GM23248 (cell line): Measurements from ENCODE around the gene HNRNPK.

Experiments
- EZH2 ChIP-seq: fragments of 200-600 bp; sonication (generic); IDR thresholded peaks from 2 replicates; pipeline ENCODE4 v1.6.1; 2018; ENCODE audit warnings: antibody characterized with exemption, mild to moderate bottlenecking; ENCODE audit not compliant: insufficient read depth, poor library complexity, severe bottlenecking
- EZH2phosphoT487 ChIP-seq: fragments of 200-600 bp; sonication (generic); IDR thresholded peaks from 2 replicates; pipeline ENCODE4 v1.6.1; 2018; ENCODE audit warnings: antibody characterized with exemption, moderate library complexity, mild to moderate bottlenecking, low read depth; ENCODE audit not compliant: insufficient read depth

- TF ChIP-seq EZH2phosphoT487 (no peak), EZH2 (no peak)
Measured at GRCh38 chr9:83991355-83991754, 11.3 kb upstream of the HNRNPK start.
